Tibial artery (tissue), 4 donors: ENCODE results near the gene KLK1.
"Not testable (repeated sequence)": the region's sequence is repeated elsewhere in the genome, so short reads cannot be mapped to it uniquely, and the experiment has no call there.

ENCODE experiments used
- DNase-seq, 2 donors: peaks; one replicate each; pipeline ENCODE4 v3.0.0-alpha.2; 2019
- H3K27ac ChIP-seq, 2 donors: fragments of 200-600 bp; sonication (generic) in 1 of 2; 1 replicate in 1 of 2; 2 replicates in 1 of 2; pipeline ENCODE4 v1.5.1; 2018 to 2019; ENCODE audit warnings: mild to moderate bottlenecking in 1 of 2
- H3K27me3 ChIP-seq, 2 donors: fragments of 200-600 bp; sonication (generic) in 1 of 2; one replicate each; pipeline versions ENCODE4 v1.5.1 to v1.6.0; 2016 to 2019
- H3K36me3 ChIP-seq, 3 donors: fragments of 200-600 bp; sonication (generic) in 2 of 3; one replicate each; pipeline ENCODE4 v1.5.1; 2016 to 2019; ENCODE audit warnings: mild to moderate bottlenecking in 2 of 3
- H3K4me1 ChIP-seq, 4 donors: fragments of 200-600 bp; sonication (generic) in 2 of 4; 1 replicate in 3 of 4; 2 replicates in 1 of 4; pipeline ENCODE4 v1.5.1; 2016 to 2019
- H3K4me3 ChIP-seq, 2 donors: fragments of 200-600 bp; sonication (generic) in 1 of 2; 1 replicate in 1 of 2; 2 replicates in 1 of 2; pipeline ENCODE4 v1.5.1; 2018 to 2019; ENCODE audit warnings: mild to moderate bottlenecking in 2 of 2
- H3K9me3 ChIP-seq, 3 donors: fragments of 200-600 bp; sonication (generic) in 1 of 3; one replicate each; pipeline ENCODE4 v1.5.1; 2016 to 2019
- CTCF ChIP-seq, 2 experiments: fragments of 200-600 bp in 1 of 2; fragments of 450-650 bp in 1 of 2; IDR thresholded peaks; one replicate each; pipeline ENCODE4 v1.5.1; 2017 to 2019; ENCODE audit warnings: antibody characterized with exemption in 2 of 2, mild to moderate bottlenecking in 1 of 2, moderate library complexity in 1 of 2
- intact Hi-C: fragments of 100-400 bp; cut with DNase I; formaldehyde crosslinking; loops from one replicate; pipeline ENCODE4 v1.15.0; 2023; ENCODE audit warnings: low total_unique reads

KLK1 gene

GRCh38 chr19:50778906-50779430 is 44.6 kb downstream of the KLK1 start:
- Histone ChIP-seq H3K4me3 (no peak overlapping the region), H3K27me3 (peaks cover 0 to 88% of the 10 kb centered on the region in 2 donors), H3K4me1 (no peaks in the 10 kb centered on the region), H3K36me3 (no peaks in the 10 kb centered on the region), H3K9me3 (peaks cover 0 to 7% (median 6%) of the 10 kb centered on the region in 3 donors), H3K27ac (no peak overlapping the region)
- TF ChIP-seq CTCF (IDR thresholded peaks at IDR 0.05): no peak
- DNase-seq: no peak
- intact Hi-C loops: no loop called here

- Histone ChIP-seq H3K36me3 (no peaks in the 10 kb centered on the region), H3K4me1 (no peaks in the 10 kb centered on the region), H3K9me3 (peaks cover 0 to 7% (median 6%) of the 10 kb centered on the region in 3 donors), H3K27ac (no peak overlapping the region), H3K27me3 (peaks cover 0 to 89% of the 10 kb centered on the region in 2 donors), H3K4me3 (no peak overlapping the region)
- DNase-seq: no peak
- intact Hi-C loops: no loop called here
- no peak for TF ChIP-seq CTCF (IDR thresholded peaks at IDR 0.05)
Measured at GRCh38 chr19:50777830-50778303, 45.7 kb downstream of the KLK1 start.

DNA sequence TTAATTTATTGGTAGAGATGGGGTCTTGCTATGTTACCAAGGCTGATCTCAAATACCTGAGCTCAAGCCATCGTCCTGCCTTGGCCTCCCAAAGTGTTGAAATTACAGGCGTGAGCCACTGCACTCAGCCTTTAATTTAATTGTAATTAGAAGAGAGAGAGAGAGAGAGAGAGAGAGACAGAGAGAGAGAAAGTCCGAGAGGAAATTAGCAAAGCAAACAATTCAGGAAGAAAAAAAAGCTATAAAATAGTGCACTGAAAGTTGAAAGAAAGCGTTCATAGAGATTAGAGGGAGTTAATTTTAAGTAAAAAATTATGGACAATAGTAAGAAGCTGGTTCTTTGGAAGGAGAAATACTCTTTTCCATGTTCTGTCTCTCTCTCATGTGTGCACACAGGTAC is 46.3 kb downstream of the KLK1 start:
- intact Hi-C loops: no loop called here
- Histone ChIP-seq H3K27ac (no peak overlapping the region), H3K4me1 (no peaks in the 10 kb centered on the region), H3K9me3 (peaks cover 0 to 7% (median 6%) of the 10 kb centered on the region in 3 donors), H3K36me3 (no peaks in the 10 kb centered on the region), H3K27me3 (peaks cover 0 to 84% of the 10 kb centered on the region in 2 donors), H3K4me3 (no peak overlapping the region)
- DNase-seq: no peak
- no peak for TF ChIP-seq CTCF (IDR thresholded peaks at IDR 0.05)

DNA sequence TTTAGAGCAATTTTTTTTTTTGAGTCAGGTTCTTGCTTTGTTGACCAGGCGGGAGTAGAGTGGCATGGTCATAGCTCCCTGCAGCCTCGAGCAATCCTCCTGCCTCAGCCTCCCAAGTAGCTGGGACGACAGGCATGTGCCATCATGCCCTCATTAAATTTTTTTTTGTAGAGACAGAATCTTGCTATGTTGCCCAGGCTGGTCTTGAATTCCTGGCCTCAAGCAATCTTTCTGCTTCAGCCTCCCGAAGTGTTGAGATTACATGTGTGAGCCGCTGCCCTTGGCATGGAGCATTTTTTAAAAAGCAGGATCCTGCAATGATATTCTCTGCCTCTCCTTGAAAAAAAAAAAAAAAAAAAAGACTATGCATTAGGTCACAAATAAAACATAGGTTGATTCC is 47.5 kb downstream of the KLK1 start:
- H3K9me3 ChIP-seq: peaks cover 0 to 7% (median 6%) of the 10 kb centered on the region in 3 donors
- no peak for TF ChIP-seq CTCF (IDR thresholded peaks at IDR 0.05)
- DNase-seq: no peak
- no peak overlapping the region for H3K27ac ChIP-seq
- H3K27me3 ChIP-seq: peaks cover 0 to 81% of the 10 kb centered on the region in 2 donors
- no peak overlapping the region for H3K4me3 ChIP-seq
- intact Hi-C loops: no loop called here
- H3K4me1 ChIP-seq: no peaks in the 10 kb centered on the region
- H3K36me3 ChIP-seq: no peaks in the 10 kb centered on the region

GRCh38 chr19:50773454-50773853 is 50.1 kb downstream of the KLK1 start:
- peaks cover 0 to 69% of the 10 kb centered on the region in 2 donors for H3K27me3 ChIP-seq
- H3K4me3 ChIP-seq, H3K27ac ChIP-seq, DNase-seq, H3K36me3 ChIP-seq, H3K9me3 ChIP-seq, H3K4me1 ChIP-seq, intact Hi-C loops: not testable (repeated sequence)

- H3K27me3 ChIP-seq: peaks cover 0 to 63% of the 10 kb centered on the region in 2 donors
- H3K27ac ChIP-seq, H3K4me3 ChIP-seq, H3K4me1 ChIP-seq, H3K9me3 ChIP-seq, DNase-seq, H3K36me3 ChIP-seq, intact Hi-C loops: not testable (repeated sequence)
Measured at GRCh38 chr19:50772912-50773311, 50.7 kb downstream of the KLK1 start.

DNA sequence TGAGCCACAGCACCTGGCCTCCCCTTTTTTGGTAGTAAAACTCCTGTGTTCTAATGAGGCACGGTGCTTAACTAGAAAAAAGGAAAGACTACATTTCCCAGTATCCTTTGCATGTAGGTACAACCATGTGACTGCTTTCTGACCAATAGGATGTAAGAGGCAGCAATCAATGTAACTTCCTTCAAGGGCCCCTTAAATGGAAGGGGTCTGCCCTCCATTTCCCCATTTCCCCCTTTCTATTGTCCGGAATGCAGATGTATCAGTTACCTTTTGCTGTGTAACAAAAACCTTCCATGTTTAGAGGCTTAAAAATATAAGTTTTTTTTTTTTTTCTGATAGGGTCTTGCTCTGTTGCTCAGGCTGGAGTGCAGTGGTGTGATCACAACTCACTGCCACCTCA is 51.1 kb downstream of the KLK1 start:
- intact Hi-C loops: no loop called here
- no peak overlapping the region for H3K27ac ChIP-seq
- no peak for TF ChIP-seq CTCF (IDR thresholded peaks at IDR 0.05)
- H3K36me3 ChIP-seq: no peaks in the 10 kb centered on the region
- H3K27me3 ChIP-seq: peaks cover 0 to 59% of the 10 kb centered on the region in 2 donors
- DNase-seq: no peak
- no peak overlapping the region for H3K4me3 ChIP-seq
- no peaks in the 10 kb centered on the region for H3K4me1 ChIP-seq
- H3K9me3 ChIP-seq: peaks cover 0 to 7% (median 6%) of the 10 kb centered on the region in 3 donors
